Stimulated activated CD8-positive, alpha-beta memory T cell treated with anti-CD3 and anti-CD28 coated beads, Interleukin-7, amount 100 ng/mL, for 1 hour (primary cell): ENCODE measurements around the gene ABHD8.
A peak's percentile ranks its signal among the peaks of the same experiment; 100 is the strongest.

Source experiments
- DNase-seq, 2 donors: peaks; one replicate each; pipeline ENCODE4 v3.0.0-alpha.2; 2020; ENCODE audit warnings: low read depth in 2 of 2

ABHD8 gene

DNA sequence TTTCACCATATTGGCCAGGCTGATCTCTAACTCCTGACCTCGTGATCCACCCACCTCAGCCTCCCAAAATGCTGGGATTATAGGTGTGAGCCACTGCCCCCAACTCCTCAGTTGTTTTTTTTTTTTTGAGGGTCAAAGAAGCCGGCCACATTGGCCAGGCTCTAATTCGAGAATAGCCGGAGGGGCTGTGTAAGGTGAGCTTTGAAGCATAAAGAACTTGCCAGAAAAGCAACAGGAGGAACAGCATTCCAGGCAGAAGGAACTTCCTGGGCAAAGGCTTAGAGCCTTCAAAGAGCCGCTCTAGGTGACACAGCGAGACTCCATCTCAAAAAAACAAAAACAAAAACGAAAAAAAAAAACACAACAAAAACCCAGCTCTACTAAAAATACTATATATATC lies 37.2 kb downstream of the ABHD8 start:
- DNase-seq, result no peak

DNA sequence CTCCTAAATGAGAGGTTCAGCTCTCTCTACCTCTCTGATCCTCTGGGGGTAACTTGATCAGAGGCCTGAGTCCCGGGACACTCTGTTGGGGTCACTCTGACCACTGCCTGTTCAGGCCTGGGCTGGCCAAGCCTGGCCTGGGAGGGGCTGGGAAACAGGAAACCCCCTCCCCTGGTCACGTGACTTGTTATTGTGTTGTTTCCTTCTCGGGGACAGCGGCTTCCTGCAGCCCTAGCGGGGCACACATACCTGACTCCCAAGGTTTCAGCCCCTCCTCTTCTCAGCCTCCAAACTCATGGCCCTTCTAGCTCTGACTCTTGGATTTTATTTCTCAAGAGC lies 38.6 kb downstream of the ABHD8 start, which contains the start of gene USHBP1:
TSS of gene USHBP1 (minus strand) at position 105 of the 339 bp plus-strand sequence. CDS start 446 bp downstream, outside the sequence.
- DNase-seq, result no peak

DNA sequence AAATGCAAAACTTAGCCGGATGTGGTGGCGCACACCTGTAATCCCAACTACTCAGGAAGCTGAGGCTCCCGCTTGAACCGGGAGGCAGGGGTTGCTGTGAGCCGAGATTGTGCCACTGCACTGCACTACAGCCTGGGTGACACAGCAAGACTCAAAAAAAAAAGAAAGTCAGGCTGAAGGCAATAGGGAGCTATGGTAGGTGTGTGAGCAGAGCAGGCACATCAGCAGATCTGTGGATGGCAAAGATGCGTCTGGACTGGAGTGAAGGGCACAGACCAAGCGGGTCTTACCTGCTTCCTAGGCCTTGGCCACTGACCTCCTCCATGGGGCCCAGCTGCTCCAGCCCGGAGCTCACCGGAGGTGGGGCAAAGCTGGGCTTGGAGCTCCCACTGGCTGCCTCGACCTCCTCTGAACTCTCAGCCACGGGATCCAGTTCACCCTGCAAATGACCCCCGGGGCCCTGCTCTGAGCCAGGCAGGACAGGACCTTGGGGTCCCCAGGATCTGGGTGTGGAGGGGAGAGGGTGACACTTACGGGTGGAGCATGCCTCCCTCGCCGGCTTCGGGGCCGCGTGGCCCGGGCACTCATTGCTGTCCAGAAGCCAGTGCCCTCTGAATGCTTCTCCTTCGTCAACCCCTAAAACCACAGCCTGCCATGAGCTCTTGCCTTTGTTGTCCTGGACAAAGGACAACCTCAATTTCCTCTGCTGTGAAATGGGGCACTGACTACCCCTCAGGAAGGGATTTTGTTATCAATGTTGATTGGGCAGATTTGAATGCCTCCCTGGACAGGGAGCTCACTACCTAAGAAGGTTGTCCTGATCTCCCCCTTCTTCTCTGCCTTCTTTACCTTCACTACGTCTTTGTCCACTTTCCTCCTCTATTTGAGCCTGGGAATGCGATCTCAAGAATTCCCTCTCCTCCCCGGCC lies 39.2 kb downstream of the ABHD8 start:
- no peak for DNase-seq

DNA sequence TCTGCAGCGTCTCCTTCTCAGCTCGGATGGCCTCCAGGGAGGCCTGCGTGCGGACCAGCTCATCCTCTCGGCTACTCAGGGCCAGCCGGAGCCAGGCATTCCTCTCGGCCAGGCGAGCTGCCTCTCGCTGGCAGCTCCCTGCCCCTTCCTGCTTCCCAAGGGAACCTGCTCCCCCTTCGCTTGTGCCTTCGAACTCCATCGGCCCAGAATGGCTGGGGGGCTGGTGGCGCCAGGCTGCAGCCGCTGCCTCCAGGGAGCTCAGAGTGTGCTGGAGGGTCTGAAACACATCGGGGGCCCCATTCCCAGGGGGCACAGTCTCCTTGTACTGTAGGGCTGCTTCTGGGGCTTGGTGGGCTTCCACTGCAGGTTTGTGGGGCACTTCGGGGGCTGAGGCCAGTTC lies 40.7 kb downstream of the ABHD8 start:
- no peak for DNase-seq

GRCh38 chr19:17260842-17261325 lies 42.3 kb downstream of the ABHD8 start:
- DNase-seq, result peak; percentile 75 to 81

DNA sequence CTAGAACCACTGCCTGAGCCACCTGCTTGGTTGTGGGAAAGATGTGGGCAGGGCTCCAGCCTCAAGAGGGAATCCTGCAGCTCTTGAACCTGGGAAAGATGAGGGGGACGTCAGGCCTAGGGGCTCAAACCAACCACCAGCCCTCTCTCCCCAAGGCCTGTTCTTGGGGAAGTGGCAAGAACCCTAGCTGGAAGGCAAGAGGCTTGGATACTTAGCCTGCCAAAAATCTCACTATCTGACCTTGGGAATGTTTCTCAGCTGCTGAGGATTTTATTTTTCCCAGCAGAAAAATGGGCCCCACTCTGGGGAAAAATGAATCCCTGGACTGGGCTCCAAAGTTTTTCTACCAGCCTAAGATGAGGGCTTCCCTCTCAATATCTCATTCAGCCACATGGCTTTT lies 43.3 kb downstream of the ABHD8 start:
- DNase-seq, result no peak

GRCh38 chr19:17259118-17259780 lies 44.0 kb downstream of the ABHD8 start:
- no peak for DNase-seq

DNA sequence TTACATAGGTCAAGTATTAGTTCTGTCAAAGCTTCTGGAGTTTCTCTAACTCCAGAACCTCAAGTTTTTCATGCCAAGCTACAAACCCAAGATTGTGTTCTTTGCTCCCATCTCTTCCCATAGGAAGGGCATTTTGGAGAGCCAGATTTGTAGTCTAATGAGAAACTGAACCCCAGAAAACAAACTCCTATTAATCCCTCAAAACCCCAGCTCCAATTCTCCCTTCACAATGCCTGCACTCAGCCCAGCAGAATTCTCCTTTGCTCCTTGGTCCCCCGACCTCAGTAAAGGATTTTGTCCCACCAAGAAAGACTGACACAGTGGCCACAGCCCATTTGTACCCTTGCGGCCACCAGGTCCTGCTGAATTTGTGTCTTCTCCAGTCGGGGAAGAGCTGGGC lies 47.1 kb downstream of the ABHD8 start:
- DNase-seq, result no peak

DNA sequence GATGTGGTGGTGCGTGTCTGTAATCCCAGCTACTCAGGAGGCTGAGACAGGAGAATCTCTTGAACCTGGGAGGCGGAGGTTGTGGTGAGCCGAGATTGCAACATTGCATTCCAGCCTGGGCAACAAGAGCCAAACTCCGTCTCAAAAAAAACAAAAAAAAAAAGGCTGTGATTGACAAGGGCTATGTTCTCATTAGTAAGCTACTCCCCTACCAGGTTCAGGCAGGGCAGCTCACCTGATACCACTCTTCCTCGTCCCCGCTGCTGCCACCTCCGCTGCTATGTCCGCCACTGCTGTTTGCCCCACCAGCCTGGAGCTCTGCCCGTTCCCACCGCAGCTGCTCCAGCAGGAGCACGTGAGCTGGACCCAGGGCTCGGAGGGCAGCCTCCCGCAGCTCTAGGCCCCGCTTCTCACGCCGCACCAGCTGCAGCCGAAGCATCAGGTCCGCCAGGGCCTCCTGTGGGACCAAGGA lies 48.0 kb downstream of the ABHD8 start:
- no peak for DNase-seq

GRCh38 chr19:17254636-17255035 lies 48.6 kb downstream of the ABHD8 start:
- DNase-seq, result no peak

- DNase-seq, result no peak
These were observed 53.2 kb downstream of the ABHD8 start for GRCh38 chr19:17249887-17250548.

DNA sequence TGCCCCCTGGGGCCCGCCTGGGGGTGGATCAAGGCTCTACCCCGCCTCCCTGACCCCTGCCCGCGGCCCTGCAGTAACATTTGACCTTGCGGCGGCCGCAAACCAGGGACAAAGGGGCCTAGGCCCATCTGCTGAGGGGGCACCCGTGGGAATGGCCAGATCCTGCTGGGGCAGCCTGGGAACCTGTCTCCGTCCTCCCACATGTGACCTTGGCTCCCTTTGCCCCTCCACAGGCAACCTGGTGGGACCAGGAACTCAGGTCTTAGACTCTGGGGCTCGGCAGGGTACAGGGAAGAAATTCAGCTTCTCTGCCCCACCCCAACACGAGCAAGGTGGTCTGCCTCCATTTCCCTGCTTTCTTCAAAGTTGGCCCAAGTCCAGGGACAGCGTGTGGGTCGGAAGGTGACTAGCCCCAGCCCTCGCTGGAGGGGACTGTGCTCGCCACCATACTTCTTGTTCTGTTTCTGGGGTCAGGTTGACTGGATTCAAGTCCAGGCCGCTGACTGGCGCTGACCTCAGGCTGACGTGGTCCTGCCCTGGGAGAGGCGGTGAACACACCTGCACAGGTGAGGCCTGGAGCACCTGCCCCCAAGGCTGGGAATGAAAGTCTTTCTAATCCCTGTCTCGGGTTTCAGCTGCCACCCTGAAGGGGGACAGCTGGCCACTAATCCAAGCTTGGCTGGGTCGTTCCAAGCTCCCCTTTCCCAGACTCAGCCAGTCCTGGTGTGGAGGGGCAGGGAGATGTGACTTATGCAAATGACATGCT lies 55.0 kb downstream of the ABHD8 start:
- DNase-seq, result no peak

- no peak for DNase-seq
These were observed 56.4 kb downstream of the ABHD8 start for GRCh38 chr19:17246681-17247425.

DNA sequence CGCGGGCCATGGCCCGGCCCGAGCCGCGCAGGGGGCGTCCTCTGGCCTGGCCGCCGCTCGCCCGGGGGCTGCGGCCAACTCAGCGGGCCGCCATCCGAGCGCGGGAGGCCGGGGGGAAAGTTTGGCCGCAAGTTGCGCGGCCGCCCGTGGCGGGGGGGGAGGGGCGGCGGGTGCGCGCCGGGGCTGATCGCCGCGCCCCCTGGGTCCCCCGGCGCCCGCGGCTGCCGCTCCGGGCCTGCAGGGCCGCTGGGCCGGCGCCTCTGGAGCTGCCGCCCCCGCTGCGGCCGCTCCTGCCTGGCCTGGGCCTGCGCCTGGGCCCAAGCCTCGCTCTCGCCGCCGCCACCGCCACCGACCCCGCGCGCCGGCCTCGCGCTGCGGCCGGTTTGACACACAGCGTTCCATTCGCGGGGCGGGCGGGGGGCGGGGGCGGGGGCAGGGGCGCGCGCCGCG lies 57.7 kb downstream of the ABHD8 start, which contains the start of gene NR2F6:
TSS of gene NR2F6 (minus strand) at position 385 of the 450 bp plus-strand sequence. CDS start 699 bp downstream, outside the sequence.
- no peak for DNase-seq

- no peak for DNase-seq
These were observed 58.3 kb downstream of the ABHD8 start for GRCh38 chr19:17244618-17245534.

DNA sequence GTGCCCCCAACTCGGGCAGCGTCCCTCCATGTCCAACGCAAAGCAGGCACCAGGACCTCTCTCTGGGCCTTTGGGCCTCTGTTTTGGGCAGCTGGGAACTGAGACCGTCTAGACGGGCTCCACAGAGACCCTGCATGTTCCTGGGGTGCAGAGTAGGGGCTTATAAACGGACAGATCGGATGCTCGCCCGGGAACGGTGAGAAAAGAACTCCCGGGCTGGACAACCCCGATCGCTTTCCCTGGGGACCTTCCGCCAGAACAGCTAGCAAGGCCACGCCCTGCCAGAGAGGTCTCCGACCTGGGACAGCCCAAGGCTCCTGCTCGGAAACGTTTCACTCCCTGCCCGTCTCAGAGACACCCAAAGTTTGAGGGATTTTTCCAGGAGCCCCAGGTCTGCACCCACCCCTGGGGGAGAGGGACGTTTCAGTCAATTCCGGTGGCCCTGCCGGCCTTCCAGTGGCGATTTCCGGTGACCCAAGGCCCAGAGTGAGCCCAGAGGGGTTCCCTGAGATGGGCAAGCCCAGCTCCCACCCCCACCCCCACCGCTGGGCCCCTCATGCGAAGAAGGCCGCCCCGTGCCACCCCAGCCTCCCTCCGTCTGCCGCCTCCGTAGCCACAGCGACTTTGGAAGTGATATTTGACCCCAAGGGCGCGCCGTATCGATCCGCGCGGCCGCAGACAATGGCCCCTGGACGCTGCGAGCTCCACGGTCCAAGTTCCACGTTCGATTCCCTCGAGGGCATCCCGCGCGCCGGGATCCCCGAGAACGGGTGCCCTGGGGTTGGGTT lies 59.2 kb downstream of the ABHD8 start:
- no peak for DNase-seq

- no peak for DNase-seq
These were observed 59.9 kb downstream of the ABHD8 start for GRCh38 chr19:17243211-17243829.
